Stimulated activated naive CD4-positive, alpha-beta T cell treated with Interleukin-2 at 50 U/mL for 16 hours (primary cell): Measurements from ENCODE around the gene EMILIN3.

Experiments
- DNase-seq: peaks from one replicate; lab custom pipeline; 2025; lab: John Stamatoyannopoulos, UW

The EMILIN3 gene

GRCh38 chr20:41391587-41392001, 25.0 kb upstream of the EMILIN3 start:
- DNase-seq = no peak

DNA sequence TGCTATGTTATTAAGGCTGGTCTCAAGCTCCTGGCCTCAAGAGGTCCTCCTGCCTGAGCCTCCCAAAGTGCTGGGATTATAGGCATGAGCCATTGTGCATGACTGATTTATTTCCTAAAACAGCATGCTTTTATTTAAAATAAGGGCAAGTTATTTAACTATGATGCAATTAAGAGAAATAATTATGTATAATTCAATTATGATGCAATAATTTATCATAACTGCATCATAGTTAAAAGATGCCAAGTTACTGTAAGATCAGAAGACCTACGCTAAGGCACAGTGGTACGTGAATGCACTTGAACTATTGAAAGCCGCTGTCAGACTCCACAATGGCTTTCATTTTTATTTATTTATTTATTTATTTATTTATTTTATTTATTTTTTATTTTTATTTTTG, 24.3 kb upstream of the EMILIN3 start:
- no peak for DNase-seq

DNA sequence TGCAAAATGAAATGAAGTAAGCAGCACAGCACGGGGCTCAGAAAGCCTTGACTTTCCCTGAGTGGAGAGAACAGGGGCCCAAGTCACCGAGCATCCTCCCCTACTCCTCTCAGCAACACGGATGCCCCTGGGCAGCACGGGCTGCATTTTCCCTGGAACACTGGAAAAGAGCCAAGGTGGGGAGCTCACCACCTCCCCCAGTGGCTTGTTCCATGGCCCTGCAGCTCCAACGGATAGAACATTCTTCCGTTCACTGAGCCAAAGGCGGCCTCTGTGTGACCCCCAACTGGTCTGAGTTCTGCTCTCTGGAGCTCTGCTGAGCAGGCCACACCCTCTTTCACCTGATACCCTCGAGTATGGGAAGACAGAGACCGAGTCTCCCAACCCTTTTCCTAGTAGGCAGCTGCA, 20.8 kb upstream of the EMILIN3 start:
- no peak for DNase-seq

GRCh38 chr20:41386502-41387427, 20.1 kb upstream of the EMILIN3 start:
- no peak for DNase-seq

GRCh38 chr20:41382791-41383305, 16.2 kb upstream of the EMILIN3 start:
- no peak for DNase-seq

- DNase-seq = no peak
Measured at GRCh38 chr20:41380551-41381193, 14.1 kb upstream of the EMILIN3 start.

GRCh38 chr20:41379551-41379950, 12.9 kb upstream of the EMILIN3 start:
- no peak for DNase-seq

GRCh38 chr20:41377275-41377674, 10.7 kb upstream of the EMILIN3 start:
- DNase-seq = no peak

GRCh38 chr20:41376349-41376748, 9.7 kb upstream of the EMILIN3 start:
- no peak for DNase-seq

DNA sequence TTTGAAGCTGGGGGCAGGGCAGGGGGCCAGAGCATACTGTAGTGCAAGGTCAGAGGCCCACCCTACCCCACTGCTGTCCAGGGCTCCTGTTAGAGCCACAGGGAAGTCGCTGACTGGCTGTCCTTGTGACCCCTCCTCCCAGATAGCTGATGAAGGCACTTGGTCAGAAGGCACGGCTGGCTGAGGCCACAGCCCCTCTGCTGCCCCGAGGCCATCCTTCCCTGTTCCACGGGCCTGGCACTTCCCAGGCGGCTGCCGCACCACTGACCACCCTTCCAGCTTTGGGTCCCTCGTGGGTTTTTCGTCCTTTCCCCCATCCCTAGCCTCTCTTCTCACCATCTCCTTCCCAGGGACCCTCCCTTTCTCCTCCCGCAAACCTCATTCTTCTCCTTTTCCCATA, 9.2 kb upstream of the EMILIN3 start:
- DNase-seq = no peak

- DNase-seq = no peak
Measured at GRCh38 chr20:41373931-41374920, 7.6 kb upstream of the EMILIN3 start.

- DNase-seq = no peak
Measured at GRCh38 chr20:41373251-41373783, 6.7 kb upstream of the EMILIN3 start.

- DNase-seq = no peak
Measured at GRCh38 chr20:41371371-41371770, 4.8 kb upstream of the EMILIN3 start.

GRCh38 chr20:41370176-41370575, 3.6 kb upstream of the EMILIN3 start:
- no peak for DNase-seq

DNA sequence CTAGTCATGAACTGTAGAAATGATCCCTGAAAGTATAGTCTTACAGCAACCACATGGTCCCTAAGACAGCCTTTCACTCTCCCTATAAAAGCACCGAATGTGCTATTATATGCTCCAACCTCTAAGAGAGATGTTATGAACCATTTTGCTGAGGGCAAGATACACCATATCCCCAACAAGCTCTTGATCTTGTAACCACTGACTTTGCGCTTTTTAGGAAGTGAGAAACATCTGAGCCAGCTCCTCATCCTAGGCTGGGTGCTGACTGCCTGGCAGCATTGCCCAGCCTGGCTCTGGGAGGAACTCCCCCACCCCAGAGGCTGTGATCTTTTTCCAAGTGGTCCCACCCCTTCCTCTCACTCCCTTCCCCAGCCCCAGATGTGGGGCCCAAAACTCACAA, 3.1 kb upstream of the EMILIN3 start:
- no peak for DNase-seq

DNA sequence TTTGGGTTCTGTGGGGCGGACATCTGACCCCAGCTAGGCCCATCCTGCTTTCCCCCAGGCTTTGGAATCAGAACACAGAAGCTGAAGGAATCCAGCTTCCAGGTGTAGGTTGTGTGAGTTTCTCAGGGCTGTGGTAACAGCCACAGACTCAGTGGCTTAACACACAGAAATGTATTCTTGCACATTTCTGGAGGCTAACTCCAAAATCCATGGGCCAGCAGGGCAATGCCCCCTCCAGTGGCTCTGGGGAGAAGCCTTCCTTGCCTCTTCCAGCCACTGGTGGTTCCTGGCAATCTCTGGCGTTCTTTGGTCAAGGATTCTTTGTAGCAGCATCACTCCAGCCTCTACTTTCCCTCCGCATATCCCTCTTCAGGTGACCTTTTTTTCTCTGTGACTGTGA, 1.3 kb upstream of the EMILIN3 start:
- no peak for DNase-seq

GRCh38 chr20:41367393-41367695, 726 bp upstream of the EMILIN3 start:
- DNase-seq = no peak

DNA sequence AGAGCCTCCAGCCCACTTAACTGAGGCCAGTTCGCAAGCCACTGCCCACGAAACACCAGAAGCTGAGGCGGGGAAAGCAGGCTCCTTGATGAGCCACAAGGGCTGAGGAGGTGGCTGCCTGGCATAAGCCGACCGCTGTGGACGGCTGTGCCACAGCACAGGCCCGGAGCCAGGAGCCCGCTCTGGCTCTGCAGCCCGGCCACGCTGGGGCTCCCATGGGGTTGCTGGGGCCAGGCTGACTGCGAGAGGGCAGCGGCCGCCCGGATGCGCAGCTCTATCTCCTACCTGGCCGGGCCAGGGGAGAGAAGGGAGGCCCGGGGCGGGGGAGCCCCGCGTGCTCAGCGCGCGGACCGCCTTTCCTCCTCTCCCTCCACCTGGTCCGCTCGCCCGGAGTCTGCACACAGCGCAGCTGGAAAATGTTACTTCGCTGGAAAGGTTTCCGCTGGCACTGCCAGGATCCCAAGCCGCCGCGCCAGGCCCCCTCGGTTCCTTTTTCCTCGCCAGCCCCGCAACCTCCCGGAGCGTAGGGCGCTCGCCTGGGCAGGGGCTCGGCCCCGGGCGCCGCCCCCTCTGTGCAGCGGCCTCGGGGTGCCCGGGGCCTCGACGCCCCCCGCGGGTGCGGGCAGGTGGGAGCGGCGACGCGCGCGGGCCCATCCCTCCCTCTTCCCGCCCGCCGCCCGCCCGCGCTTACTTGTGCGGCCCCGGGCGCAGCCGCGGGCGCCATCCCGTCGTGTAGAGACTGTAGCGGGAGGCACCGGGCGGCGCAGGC, 657 bp downstream of the EMILIN3 start:
- DNase-seq = no peak

- no peak for DNase-seq
Measured at GRCh38 chr20:41364967-41365765, 1.5 kb downstream of the EMILIN3 start.

- DNase-seq = no peak
Measured at GRCh38 chr20:41364236-41364855, 2.3 kb downstream of the EMILIN3 start.
